ENCODE measurements around the gene PLCH1.

GRCh38 chr3:155364492-155364891, 380.4 kb downstream of the PLCH1 start:
- TF ChIP-seq, protein P1, sequence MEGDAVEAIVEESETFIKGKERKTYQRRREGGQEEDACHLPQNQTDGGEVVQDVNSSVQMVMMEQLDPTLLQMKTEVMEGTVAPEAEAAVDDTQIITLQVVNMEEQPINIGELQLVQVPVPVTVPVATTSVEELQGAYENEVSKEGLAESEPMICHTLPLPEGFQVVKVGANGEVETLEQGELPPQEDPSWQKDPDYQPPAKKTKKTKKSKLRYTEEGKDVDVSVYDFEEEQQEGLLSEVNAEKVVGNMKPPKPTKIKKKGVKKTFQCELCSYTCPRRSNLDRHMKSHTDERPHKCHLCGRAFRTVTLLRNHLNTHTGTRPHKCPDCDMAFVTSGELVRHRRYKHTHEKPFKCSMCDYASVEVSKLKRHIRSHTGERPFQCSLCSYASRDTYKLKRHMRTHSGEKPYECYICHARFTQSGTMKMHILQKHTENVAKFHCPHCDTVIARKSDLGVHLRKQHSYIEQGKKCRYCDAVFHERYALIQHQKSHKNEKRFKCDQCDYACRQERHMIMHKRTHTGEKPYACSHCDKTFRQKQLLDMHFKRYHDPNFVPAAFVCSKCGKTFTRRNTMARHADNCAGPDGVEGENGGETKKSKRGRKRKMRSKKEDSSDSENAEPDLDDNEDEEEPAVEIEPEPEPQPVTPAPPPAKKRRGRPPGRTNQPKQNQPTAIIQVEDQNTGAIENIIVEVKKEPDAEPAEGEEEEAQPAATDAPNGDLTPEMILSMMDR (conservative IDR thresholded peaks at IDR 0.05; ENCODE audit: low read depth, low read length): no peak
- no peak for TF ChIP-seq EZH2 (IDR thresholded peaks at IDR 0.05; ENCODE audit: low read length, unreplicated experiment)
